Measurements from ENCODE around the gene DIS3L2.

DNA sequence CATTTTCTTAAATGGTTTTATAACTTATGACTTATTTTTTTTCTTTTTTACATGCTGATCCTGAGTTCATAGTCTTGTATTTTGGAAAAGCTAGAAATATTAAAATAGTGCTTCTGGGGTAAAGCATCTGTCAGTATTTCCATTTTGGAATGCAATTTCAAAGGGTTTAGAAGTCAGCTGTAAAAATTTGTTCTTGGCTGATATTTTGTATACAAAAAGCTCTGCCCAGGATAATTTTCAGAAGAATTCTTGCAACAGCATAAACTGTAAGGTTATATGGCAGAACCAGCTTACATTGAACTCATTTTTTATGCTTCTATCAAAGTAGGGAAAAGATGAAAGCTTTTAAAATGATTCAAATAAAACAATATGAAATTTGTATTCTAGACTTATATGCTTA, 97.4 kb downstream of the DIS3L2 start:
- TF ChIP-seq EZH2 (IDR thresholded peaks at IDR 0.05; ENCODE audit: low read depth, low read length, severe bottlenecking), result no peak
- TF ChIP-seq FOSL1 (IDR thresholded peaks at IDR 0.05; ENCODE audit: insufficient read depth, low read depth, low read length), result no peak
- TF ChIP-seq POLR2A (IDR thresholded peaks at IDR 0.05; ENCODE audit: control extremely low read depth in 1 of 2, low read depth in 2 of 2, low read length in 2 of 2), result no peak
- TF ChIP-seq SUZ12 (IDR thresholded peaks at IDR 0.05; ENCODE audit: low read length), result no peak
- TF ChIP-seq SP1 (IDR thresholded peaks at IDR 0.05; ENCODE audit: low read depth, low read length), result no peak

All from H1 (cell line).